H1 (cell line): ENCODE results near the gene JAKMIP1. TPM values are rescaled to one million over a fixed set of nuclear protein-coding genes. Genes with fewer than 3 reads are reported as not detected.

Experiments used
- BCL11A ChIP-seq, 2 experiments: IDR thresholded peaks; one replicate each; pipeline ENCODE4 v1.6.1; 2011; ENCODE audit warnings: low read depth in 2 of 2, low read length in 2 of 2, mild to moderate bottlenecking in 2 of 2
- HDAC6 ChIP-seq: IDR thresholded peaks from one replicate; pipeline ENCODE4 v1.7.1; 2012; ENCODE audit warnings: low read depth, mild to moderate bottlenecking, inconsistent platforms, low read length, moderate library complexity
- POU5F1 ChIP-seq: IDR thresholded peaks from 2 replicates; pipeline ENCODE4 v1.6.1; 2011; ENCODE audit warnings: low read depth, mild to moderate bottlenecking, low read length, moderate library complexity
- SUZ12 ChIP-seq: fragments of 200-600 bp; sonication (generic); IDR thresholded peaks from 2 replicates; pipeline ENCODE4 v1.6.1; 2012; ENCODE audit warnings: mild to moderate bottlenecking, inconsistent platforms, low read length, moderate library complexity, mixed read lengths
- polyA plus RNA-seq, 7 experiments: library from polyadenylated mRNA; depleted of rRNA in 3 of 7; stranded (reverse) in 5 of 7; unstranded in 2 of 7; fragments of >200 nt in 5 of 7; fragments of 200-250 nt in 2 of 7; gene quantifications; 1 replicate in 5 of 7; 2 replicates in 1 of 7; 4 replicates in 1 of 7; pipeline versions ENCODE4 v1.2.1 to v1.2.3, GENCODE V29; 2011 to 2013; ENCODE audit warnings: missing spikeins in 2 of 7, mixed read lengths in 2 of 7
- total RNA-seq: library from RNA; stranded (reverse); fragmentation: NEBNext Ultra II Directional; extraction: Animal tissue kit (Norgen Biotek cat#: 25700); gene quantifications from 2 replicates; pipeline ENCODE4 v1.2.1, GENCODE V29; 2021

JAKMIP1 gene
- total and polyA plus RNA-seq, 2 of the 8 experiments (the other 6 are each of a cell fraction or from before 2014, with no cell fraction given) = 2.5 to 4.4 TPM

GRCh38 chr4:6126971-6127745 is 73.2 kb downstream of the JAKMIP1 start (continued):
- no peak for TF ChIP-seq POU5F1
- TF ChIP-seq HDAC6 = no peak
- no peak for TF ChIP-seq BCL11A (IDR thresholded peaks at IDR 0.05; ENCODE audit: low read depth in 2 of 2, low read length in 2 of 2)
- TF ChIP-seq SUZ12 = no peak
